SK-N-SH (cell line): Measurements from ENCODE around the gene IFNL3. TPM values are rescaled to one million over a fixed set of nuclear protein-coding genes. Genes with fewer than 3 reads are reported as not detected.

Experiments used
- EZH2phosphoT487 ChIP-seq: fragments of 200-600 bp; sonication (generic); IDR thresholded peaks from 2 replicates; pipeline ENCODE4 v1.6.1; 2017; ENCODE audit warnings: low read depth, mixed run types, mild to moderate bottlenecking, antibody characterized with exemption, moderate library complexity, borderline replicate concordance
- FOXJ3 ChIP-seq: sonication (generic); formaldehyde crosslinking; IDR thresholded peaks from 2 replicates; pipeline ENCODE4 v1.5.1; 2020; ENCODE audit warnings: mild to moderate bottlenecking, missing genetic modification reagents
- NFIC ChIP-seq: IDR thresholded peaks from 2 replicates; pipeline ENCODE4 v1.4.0; 2012; ENCODE audit warnings: borderline replicate concordance
- polyA plus RNA-seq, 3 experiments: library from polyadenylated mRNA; depleted of rRNA; stranded (reverse); fragments of >200 nt; gene quantifications; 2 replicates each; pipeline ENCODE4 v1.2.3, GENCODE V29; 2012
- TF ChIP-seq, protein P1 (sequence below): IDR thresholded peaks from 2 replicates; pipeline ENCODE4 v1.4.0; 2012; ENCODE audit warnings: low read depth, borderline replicate concordance
- TF ChIP-seq, protein P2 (sequence below): IDR thresholded peaks from 2 replicates; pipeline ENCODE4 v1.6.1; 2012; ENCODE audit warnings: mild to moderate bottlenecking, low read depth, low read length, moderate library complexity
- TF ChIP-seq, protein P3 (sequence below): IDR thresholded peaks from 2 replicates; pipeline ENCODE4 v1.4.0; 2012; ENCODE audit warnings: low read depth

The IFNL3 gene
- polyA plus RNA-seq, 1 of the 3 experiments (the other 2 are of a cell fraction) = not detected

DNA sequence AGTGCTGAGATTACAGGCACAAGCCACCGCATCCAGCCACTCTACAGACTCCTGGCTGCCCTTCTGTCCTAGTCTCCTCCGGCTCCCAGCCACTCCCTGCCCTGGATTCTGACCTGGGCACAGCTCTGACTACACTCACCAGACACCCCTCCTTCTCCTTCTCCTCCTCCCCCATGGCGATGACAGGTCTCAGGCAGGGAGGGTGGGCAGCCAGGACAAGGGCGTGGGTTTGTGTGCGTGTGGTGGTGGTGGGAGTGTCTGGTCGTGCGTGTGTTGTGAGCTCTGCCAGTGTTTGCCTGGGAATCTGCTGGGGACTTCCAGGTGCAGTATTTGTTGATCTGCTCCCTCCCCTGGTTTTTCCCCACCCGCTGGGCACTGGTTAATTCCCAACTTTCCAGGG lies 51.0 kb downstream of the IFNL3 start (continued):
- TF ChIP-seq, protein P1, sequence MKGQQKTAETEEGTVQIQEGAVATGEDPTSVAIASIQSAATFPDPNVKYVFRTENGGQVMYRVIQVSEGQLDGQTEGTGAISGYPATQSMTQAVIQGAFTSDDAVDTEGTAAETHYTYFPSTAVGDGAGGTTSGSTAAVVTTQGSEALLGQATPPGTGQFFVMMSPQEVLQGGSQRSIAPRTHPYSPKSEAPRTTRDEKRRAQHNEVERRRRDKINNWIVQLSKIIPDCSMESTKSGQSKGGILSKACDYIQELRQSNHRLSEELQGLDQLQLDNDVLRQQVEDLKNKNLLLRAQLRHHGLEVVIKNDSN = no peak
- TF ChIP-seq, protein P2, sequence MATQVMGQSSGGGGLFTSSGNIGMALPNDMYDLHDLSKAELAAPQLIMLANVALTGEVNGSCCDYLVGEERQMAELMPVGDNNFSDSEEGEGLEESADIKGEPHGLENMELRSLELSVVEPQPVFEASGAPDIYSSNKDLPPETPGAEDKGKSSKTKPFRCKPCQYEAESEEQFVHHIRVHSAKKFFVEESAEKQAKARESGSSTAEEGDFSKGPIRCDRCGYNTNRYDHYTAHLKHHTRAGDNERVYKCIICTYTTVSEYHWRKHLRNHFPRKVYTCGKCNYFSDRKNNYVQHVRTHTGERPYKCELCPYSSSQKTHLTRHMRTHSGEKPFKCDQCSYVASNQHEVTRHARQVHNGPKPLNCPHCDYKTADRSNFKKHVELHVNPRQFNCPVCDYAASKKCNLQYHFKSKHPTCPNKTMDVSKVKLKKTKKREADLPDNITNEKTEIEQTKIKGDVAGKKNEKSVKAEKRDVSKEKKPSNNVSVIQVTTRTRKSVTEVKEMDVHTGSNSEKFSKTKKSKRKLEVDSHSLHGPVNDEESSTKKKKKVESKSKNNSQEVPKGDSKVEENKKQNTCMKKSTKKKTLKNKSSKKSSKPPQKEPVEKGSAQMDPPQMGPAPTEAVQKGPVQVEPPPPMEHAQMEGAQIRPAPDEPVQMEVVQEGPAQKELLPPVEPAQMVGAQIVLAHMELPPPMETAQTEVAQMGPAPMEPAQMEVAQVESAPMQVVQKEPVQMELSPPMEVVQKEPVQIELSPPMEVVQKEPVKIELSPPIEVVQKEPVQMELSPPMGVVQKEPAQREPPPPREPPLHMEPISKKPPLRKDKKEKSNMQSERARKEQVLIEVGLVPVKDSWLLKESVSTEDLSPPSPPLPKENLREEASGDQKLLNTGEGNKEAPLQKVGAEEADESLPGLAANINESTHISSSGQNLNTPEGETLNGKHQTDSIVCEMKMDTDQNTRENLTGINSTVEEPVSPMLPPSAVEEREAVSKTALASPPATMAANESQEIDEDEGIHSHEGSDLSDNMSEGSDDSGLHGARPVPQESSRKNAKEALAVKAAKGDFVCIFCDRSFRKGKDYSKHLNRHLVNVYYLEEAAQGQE = no peak
- no peak for TF ChIP-seq EZH2phosphoT487
- TF ChIP-seq NFIC = no peak
- no peak for TF ChIP-seq FOXJ3
- TF ChIP-seq, protein P3, sequence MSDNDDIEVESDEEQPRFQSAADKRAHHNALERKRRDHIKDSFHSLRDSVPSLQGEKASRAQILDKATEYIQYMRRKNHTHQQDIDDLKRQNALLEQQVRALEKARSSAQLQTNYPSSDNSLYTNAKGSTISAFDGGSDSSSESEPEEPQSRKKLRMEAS = no peak

Other genes starting within 250 kb of the IFNL3 start
- 5.0 and 5.8 TPM in 2 replicates for gene FBXO27, start 212.5 kb downstream of the IFNL3 start, polyA plus RNA-seq (2012; rRNA removed)
- 0.24 and 0.36 TPM in 2 replicates for gene ACP7, start 160.6 kb downstream of the IFNL3 start, polyA plus RNA-seq (2012; rRNA removed)
- gene PAK4, start 119.2 kb downstream of the IFNL3 start, polyA plus RNA-seq (2012; rRNA removed) = 24.7 and 36.4 TPM in 2 replicates
- gene NCCRP1, start 48.0 kb downstream of the IFNL3 start, polyA plus RNA-seq (2012; rRNA removed) = 0.05 TPM in 1 of 2 replicates, not detected in the other
- gene SYCN, start 40.7 kb downstream of the IFNL3 start, polyA plus RNA-seq (2012; rRNA removed) = not detected in 2 replicates
- not detected in 2 replicates for gene IFNL4, start 3.9 kb upstream of the IFNL3 start, polyA plus RNA-seq (2012; rRNA removed)
- gene IFNL2, start 23.4 kb upstream of the IFNL3 start, polyA plus RNA-seq (2012; rRNA removed) = not detected in 2 replicates
- gene IFNL1, start 51.4 kb upstream of the IFNL3 start, polyA plus RNA-seq (2012; rRNA removed) = not detected in 2 replicates
- gene LRFN1, start 75.9 kb upstream of the IFNL3 start, polyA plus RNA-seq (2012; rRNA removed) = 0.80 and 2.7 TPM in 2 replicates
- gene GMFG, start 91.0 kb upstream of the IFNL3 start, polyA plus RNA-seq (2012; rRNA removed) = 0.21 TPM in 1 of 2 replicates, not detected in the other
- 62.2 and 83.0 TPM in 2 replicates for gene SAMD4B, start 97.4 kb upstream of the IFNL3 start, polyA plus RNA-seq (2012; rRNA removed)
- 57.6 and 65.3 TPM in 2 replicates for gene PAF1, start 146.1 kb upstream of the IFNL3 start, polyA plus RNA-seq (2012; rRNA removed)
- 32.0 and 33.1 TPM in 2 replicates for gene MED29, start 146.4 kb upstream of the IFNL3 start, polyA plus RNA-seq (2012; rRNA removed)
- gene ZFP36, start 161.8 kb upstream of the IFNL3 start, polyA plus RNA-seq (2012; rRNA removed) = 19.7 and 49.3 TPM in 2 replicates
- 13.6 and 13.8 TPM in 2 replicates for gene PLEKHG2, start 167.7 kb upstream of the IFNL3 start, polyA plus RNA-seq (2012; rRNA removed)
- gene RPS16, start 190.9 kb upstream of the IFNL3 start, polyA plus RNA-seq (2012; rRNA removed) = 5,038 and 7,541 TPM in 2 replicates
- 115 and 137 TPM in 2 replicates for gene SUPT5H, start 200.6 kb upstream of the IFNL3 start, polyA plus RNA-seq (2012; rRNA removed)
- 83.8 and 98.1 TPM in 2 replicates for gene TIMM50, start 235.8 kb upstream of the IFNL3 start, polyA plus RNA-seq (2012; rRNA removed)